PC-9 (cell line): Measurements from ENCODE around the gene TMEM135.

Experiments
- EZH2 ChIP-seq: fragments of 200-600 bp; sonication (generic); IDR thresholded peaks from 2 replicates; pipeline ENCODE4 v1.8.0; 2017; ENCODE audit warnings: antibody characterized with exemption, low read depth
- TF ChIP-seq, protein P1 (sequence below): fragments of 200-600 bp; sonication (generic); conservative IDR thresholded peaks from 2 replicates; pipeline ENCODE4 v1.6.1; 2017; ENCODE audit warnings: mixed run types, antibody characterized with exemption, mild to moderate bottlenecking, moderate library complexity

DNA sequence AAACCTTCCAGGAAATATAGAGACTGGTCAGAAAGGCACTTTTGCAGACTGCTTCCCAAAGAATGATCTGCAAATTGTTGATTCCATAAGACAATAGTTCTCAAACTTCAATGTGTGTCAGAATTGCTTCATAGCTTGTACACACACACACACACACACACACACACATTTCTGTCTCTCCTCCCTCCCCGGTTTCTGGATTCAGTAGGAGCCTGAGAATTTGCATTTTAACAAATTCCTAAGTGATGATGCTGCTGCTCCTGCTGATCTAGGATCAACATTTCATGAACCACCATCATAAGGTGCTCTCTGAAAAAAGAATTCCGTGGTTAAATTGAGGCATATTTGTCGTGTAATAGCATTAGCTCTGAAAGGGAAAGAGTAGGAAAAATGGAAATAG lies 47.2 kb upstream of the TMEM135 start:
- no peak for TF ChIP-seq EZH2
- TF ChIP-seq, protein P1, sequence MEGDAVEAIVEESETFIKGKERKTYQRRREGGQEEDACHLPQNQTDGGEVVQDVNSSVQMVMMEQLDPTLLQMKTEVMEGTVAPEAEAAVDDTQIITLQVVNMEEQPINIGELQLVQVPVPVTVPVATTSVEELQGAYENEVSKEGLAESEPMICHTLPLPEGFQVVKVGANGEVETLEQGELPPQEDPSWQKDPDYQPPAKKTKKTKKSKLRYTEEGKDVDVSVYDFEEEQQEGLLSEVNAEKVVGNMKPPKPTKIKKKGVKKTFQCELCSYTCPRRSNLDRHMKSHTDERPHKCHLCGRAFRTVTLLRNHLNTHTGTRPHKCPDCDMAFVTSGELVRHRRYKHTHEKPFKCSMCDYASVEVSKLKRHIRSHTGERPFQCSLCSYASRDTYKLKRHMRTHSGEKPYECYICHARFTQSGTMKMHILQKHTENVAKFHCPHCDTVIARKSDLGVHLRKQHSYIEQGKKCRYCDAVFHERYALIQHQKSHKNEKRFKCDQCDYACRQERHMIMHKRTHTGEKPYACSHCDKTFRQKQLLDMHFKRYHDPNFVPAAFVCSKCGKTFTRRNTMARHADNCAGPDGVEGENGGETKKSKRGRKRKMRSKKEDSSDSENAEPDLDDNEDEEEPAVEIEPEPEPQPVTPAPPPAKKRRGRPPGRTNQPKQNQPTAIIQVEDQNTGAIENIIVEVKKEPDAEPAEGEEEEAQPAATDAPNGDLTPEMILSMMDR: no peak
